ENCODE results near the gene PAK1.
"Not testable (repeated sequence)": the region's sequence is repeated elsewhere in the genome, so short reads cannot be mapped to it uniquely, and the experiment has no call there.

PAK1 gene

GRCh38 chr11:77300695-77301094 lies 173.2 kb downstream of the PAK1 start:
- no peak for DNase-seq

- not testable (repeated sequence) for DNase-seq
Observed at GRCh38 chr11:77300028-77300427, 173.9 kb downstream of the PAK1 start.

DNA sequence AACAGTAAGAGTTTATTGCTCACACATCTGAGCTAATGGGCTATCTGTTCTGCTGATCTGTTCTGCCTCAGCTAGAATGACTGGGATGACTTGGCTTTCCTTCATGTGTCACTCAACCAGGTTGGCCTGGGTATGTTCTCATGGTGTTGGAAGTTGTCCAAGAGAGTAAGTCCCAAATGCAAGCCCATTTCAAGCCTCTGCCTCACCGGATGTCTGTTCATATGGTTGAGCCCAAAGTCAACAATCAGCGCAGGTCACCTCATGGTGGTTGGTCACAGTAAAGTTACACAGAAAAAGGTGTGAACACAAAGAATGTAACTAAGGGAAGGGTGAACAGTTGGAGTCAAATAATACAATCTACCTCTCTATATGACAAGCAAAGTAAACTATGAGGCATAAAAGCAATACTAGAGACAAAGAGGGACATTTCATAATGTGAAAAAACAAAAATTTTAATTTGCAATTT lies 174.3 kb downstream of the PAK1 start:
- no peak for DNase-seq

GRCh38 chr11:77294040-77294439 lies 179.9 kb downstream of the PAK1 start:
- DNase-seq = no peak

- no peak for DNase-seq
Observed at GRCh38 chr11:77289737-77290136, 184.2 kb downstream of the PAK1 start.

GRCh38 chr11:77287615-77288273 lies 186.2 kb downstream of the PAK1 start:
- DNase-seq = no peak

- DNase-seq = no peak
Observed at GRCh38 chr11:77287136-77287535, 186.8 kb downstream of the PAK1 start.

DNA sequence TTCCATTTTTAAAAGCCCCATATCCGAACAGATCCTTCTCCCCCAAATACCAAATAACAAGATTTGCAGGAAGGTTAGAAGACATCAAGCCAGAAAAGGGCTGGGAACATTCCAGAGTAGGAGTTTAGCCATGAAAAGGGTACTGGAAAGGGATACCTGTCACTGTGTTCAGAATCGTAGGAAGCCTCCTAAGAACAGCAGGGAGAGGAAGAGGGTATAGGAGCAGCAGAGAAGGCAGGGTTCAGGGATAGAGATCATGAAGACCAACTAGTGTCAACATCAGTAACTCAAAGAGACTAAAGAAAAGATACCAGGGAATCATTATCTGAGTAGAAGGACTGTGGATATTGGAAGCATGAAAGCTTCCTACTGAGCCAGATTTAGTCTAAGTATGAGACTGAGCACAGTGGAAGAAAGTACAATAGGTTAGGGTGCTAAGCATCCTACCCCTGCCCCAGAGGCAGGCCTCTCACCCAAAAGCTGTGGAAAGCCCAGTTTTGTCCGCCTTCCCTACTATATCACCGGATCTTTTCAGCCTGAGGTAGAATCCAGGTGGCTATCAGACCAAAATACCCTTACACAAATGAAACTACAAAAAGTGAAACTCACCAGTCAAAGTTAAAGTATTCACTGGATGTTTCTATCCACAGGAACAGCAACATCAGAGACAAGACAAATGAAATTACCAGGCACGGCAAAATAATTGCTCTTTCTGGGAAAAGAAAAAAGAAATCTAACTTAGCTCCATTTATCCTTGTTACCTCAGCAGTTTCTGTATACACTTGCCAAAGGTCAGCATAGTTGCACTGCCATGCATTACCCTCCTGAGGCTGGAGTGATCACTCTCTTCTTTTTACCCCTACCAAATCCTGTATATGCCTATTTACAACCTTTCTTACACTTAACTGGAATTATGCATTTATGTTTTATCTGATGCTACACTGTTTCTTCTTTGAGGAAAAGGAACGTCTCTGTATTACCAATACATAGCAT lies 189.1 kb downstream of the PAK1 start:
- no peak for DNase-seq

DNA sequence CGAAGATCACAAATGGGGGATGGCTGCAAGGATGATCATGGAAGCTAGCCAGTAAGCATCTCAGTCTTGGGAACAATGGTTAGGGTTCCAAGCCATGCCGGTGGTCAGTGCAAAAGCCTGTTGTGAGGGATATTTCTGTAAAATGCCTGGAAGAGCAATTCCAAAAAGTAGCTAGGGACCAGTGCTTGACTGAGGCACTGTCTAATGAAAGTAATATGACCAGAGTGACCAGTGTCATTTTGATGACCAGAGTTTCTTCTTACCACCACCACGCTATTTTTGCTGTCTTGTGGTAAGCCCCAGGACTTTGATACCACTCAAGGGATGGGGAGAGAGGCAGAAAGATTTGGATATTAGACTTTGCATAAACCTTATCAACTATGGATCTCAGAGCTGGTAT lies 190.8 kb downstream of the PAK1 start:
- DNase-seq = no peak

- no peak for DNase-seq
Observed at GRCh38 chr11:77278595-77279506, 195.0 kb downstream of the PAK1 start.

- DNase-seq = no peak
Observed at GRCh38 chr11:77276271-77276670, 197.6 kb downstream of the PAK1 start.
